GM12878 (cell line): ENCODE data around the gene NUAK1.

Source experiments
- ASH2L ChIP-seq: fragments of 300-600, 200-600 bp; sonication (generic); IDR thresholded peaks from 2 replicates; pipeline ENCODE4 v1.6.1; 2017; ENCODE audit warnings: low read depth, mild to moderate bottlenecking, borderline replicate concordance
- EED ChIP-seq: sonication (generic); IDR thresholded peaks from 2 replicates; pipeline ENCODE4 v1.6.1; 2016; ENCODE audit warnings: antibody characterized with exemption, low read depth
- FOS ChIP-seq: IDR thresholded peaks from 3 replicates; pipeline ENCODE4 v1.6.1; 2011; ENCODE audit warnings: borderline replicate concordance; ENCODE audit not compliant: insufficient read length; ENCODE audit errors: extremely low read depth
- FOXM1 ChIP-seq: IDR thresholded peaks from 2 replicates; pipeline ENCODE4 v1.6.1; 2012; ENCODE audit warnings: low read depth, mild to moderate bottlenecking, inconsistent platforms, low read length, moderate library complexity
- GATAD2B ChIP-seq: fragments of 450-650 bp; conservative IDR thresholded peaks from 2 replicates; pipeline ENCODE4 v1.6.1; 2017; ENCODE audit warnings: low read depth, mild to moderate bottlenecking, moderate library complexity
- HDAC2 ChIP-seq: fragments of 200-600 bp; sonication (generic); IDR thresholded peaks from 2 replicates; pipeline ENCODE4 v1.6.1; 2017
- NR2C2 ChIP-seq: IDR thresholded peaks from 2 replicates; pipeline ENCODE4 v1.6.1; 2011; ENCODE audit warnings: borderline replicate concordance, low read depth; ENCODE audit not compliant: control insufficient read depth, insufficient read length
- POLR2A ChIP-seq: IDR thresholded peaks from 2 replicates; pipeline ENCODE4 v1.6.1; 2011; ENCODE audit warnings: low read depth, mild to moderate bottlenecking, low read length
- POLR2AphosphoS5 ChIP-seq: IDR thresholded peaks from 2 replicates; pipeline ENCODE4 v1.6.1; 2011; ENCODE audit warnings: mild to moderate bottlenecking, low read length, inconsistent platforms
- RCOR1 ChIP-seq: conservative IDR thresholded peaks from 2 replicates; pipeline ENCODE4 v1.6.1; 2012; ENCODE audit warnings: low read depth, low read length, improper control_type of control experiment
- SRF ChIP-seq, 2 experiments: IDR thresholded peaks; 2 replicates each; pipeline ENCODE4 v1.6.1; 2011; ENCODE audit warnings: low read depth in 2 of 2, low read length in 2 of 2, mild to moderate bottlenecking in 1 of 2, moderate library complexity in 1 of 2
- ZNF384 ChIP-seq: IDR thresholded peaks from 2 replicates; pipeline ENCODE4 v1.6.1; 2012; ENCODE audit warnings: low read depth, mild to moderate bottlenecking, low read length, improper control_type of control experiment, borderline replicate concordance
- TF ChIP-seq, protein P1 (sequence below), 3 experiments: IDR thresholded peaks in 2 of 3; conservative IDR thresholded peaks in 1 of 3; 2 replicates each; pipeline ENCODE4 v1.5.1; 2011; ENCODE audit warnings: low read depth in 3 of 3, low read length in 3 of 3, mild to moderate bottlenecking in 3 of 3, control low read depth in 2 of 3, moderate library complexity in 2 of 3, inconsistent platforms in 1 of 3, mixed read lengths in 1 of 3; ENCODE audit not compliant: control insufficient read depth in 2 of 3, insufficient read depth in 1 of 3; ENCODE audit errors: extremely low read depth in 1 of 3
- TF ChIP-seq, protein P2 (sequence below): fragments of 150-350 bp; IDR thresholded peaks from 2 replicates; pipeline ENCODE4 v1.6.1; 2014; ENCODE audit warnings: mild to moderate bottlenecking, low read depth, low read length

DNA sequence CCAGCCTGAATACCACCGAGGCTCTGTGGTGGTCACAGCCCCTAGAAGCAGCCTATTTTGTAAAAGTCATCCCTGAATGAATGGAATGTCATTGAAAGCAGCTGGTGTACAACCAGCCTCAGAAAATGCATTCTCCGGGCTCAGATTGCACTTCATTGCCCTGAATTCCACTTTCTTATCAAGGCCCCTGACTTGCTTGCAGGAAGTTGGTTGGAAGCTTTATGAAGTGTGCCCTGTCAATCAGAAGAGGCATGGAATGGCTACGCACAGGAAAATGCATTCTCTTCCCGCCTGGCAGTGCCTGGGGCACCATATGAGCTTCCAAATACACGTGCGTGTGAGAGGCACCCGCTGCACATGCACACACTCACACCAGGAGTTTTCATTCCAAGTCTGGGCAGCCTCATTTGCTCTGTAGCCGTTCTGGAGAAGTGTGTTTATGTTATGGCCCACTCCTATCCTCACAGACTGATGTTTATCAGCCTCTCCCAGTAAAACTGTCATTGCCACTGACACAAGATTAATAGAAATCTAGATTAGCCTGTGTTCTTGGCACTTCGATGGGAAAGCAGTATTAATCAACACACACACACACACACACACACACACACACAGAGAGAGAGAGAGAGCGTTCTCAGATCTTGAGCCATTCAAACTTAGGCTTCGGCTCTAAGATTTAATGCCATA lies 63.9 kb downstream of the NUAK1 start:
- TF ChIP-seq ASH2L (no peak), POLR2AphosphoS5 (no peak), FOS (no peak), RCOR1 (no peak), SRF (IDR thresholded peaks at IDR 0.05; ENCODE audit: low read depth in 2 of 2, low read length in 2 of 2) (no peak), POLR2A (no peak), HDAC2 (no peak), FOXM1 (no peak), GATAD2B (no peak), EED (no peak), NR2C2 (no peak), ZNF384 (no peak)
- TF ChIP-seq, protein P1, sequence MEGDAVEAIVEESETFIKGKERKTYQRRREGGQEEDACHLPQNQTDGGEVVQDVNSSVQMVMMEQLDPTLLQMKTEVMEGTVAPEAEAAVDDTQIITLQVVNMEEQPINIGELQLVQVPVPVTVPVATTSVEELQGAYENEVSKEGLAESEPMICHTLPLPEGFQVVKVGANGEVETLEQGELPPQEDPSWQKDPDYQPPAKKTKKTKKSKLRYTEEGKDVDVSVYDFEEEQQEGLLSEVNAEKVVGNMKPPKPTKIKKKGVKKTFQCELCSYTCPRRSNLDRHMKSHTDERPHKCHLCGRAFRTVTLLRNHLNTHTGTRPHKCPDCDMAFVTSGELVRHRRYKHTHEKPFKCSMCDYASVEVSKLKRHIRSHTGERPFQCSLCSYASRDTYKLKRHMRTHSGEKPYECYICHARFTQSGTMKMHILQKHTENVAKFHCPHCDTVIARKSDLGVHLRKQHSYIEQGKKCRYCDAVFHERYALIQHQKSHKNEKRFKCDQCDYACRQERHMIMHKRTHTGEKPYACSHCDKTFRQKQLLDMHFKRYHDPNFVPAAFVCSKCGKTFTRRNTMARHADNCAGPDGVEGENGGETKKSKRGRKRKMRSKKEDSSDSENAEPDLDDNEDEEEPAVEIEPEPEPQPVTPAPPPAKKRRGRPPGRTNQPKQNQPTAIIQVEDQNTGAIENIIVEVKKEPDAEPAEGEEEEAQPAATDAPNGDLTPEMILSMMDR (IDR thresholded peaks at IDR 0.05 in 2 of 3, conservative IDR thresholded peaks at IDR 0.05 in 1 of 3; ENCODE audit: control insufficient read depth in 2 of 3, extremely low read depth in 1 of 3, insufficient read depth in 1 of 3, low read depth in 3 of 3, low read length in 3 of 3) = no peak
- TF ChIP-seq, protein P2, sequence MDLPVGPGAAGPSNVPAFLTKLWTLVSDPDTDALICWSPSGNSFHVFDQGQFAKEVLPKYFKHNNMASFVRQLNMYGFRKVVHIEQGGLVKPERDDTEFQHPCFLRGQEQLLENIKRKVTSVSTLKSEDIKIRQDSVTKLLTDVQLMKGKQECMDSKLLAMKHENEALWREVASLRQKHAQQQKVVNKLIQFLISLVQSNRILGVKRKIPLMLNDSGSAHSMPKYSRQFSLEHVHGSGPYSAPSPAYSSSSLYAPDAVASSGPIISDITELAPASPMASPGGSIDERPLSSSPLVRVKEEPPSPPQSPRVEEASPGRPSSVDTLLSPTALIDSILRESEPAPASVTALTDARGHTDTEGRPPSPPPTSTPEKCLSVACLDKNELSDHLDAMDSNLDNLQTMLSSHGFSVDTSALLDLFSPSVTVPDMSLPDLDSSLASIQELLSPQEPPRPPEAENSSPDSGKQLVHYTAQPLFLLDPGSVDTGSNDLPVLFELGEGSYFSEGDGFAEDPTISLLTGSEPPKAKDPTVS = no peak
